Measurements from ENCODE around the gene CCHCR1.
"Not testable (repeated sequence)": the region's sequence is repeated elsewhere in the genome, so short reads cannot be mapped to it uniquely, and the experiment has no call there.

The CCHCR1 gene

GRCh38 chr6:31157513-31158139, at the start of gene CCHCR1:
Gene CCHCR1 (minus strand): TSS chr6:31157802. CDS start chr6:31157600, 202 bp downstream.
- no peak for DNase-seq

GRCh38 chr6:31205638-31206037, 48.0 kb upstream of the CCHCR1 start:
- DNase-seq = no peak

GRCh38 chr6:31204751-31205145, 47.1 kb upstream of the CCHCR1 start:
- DNase-seq = no peak

GRCh38 chr6:31203345-31203979, 45.9 kb upstream of the CCHCR1 start:
- DNase-seq = peak; percentile 76

- no peak for DNase-seq
Observed at GRCh38 chr6:31202259-31203166, 44.9 kb upstream of the CCHCR1 start.

GRCh38 chr6:31199105-31199452, 41.5 kb upstream of the CCHCR1 start:
- DNase-seq = not testable (repeated sequence)

GRCh38 chr6:31197559-31198305, 40.1 kb upstream of the CCHCR1 start:
- peak; percentile 97 for DNase-seq

- DNase-seq = not testable (repeated sequence)
Observed at GRCh38 chr6:31196251-31197022, 38.8 kb upstream of the CCHCR1 start.

GRCh38 chr6:31195308-31195979, 37.8 kb upstream of the CCHCR1 start:
- not testable (repeated sequence) for DNase-seq

GRCh38 chr6:31194061-31194834, 36.6 kb upstream of the CCHCR1 start:
- no peak for DNase-seq

GRCh38 chr6:31193206-31193605, 35.6 kb upstream of the CCHCR1 start:
- DNase-seq = no peak

GRCh38 chr6:31192431-31193105, 35.0 kb upstream of the CCHCR1 start:
- DNase-seq = peak; percentile 70

- no peak for DNase-seq
Observed at GRCh38 chr6:31190488-31190887, 32.9 kb upstream of the CCHCR1 start.

GRCh38 chr6:31189223-31189622, 31.6 kb upstream of the CCHCR1 start:
- not testable (repeated sequence) for DNase-seq

- DNase-seq = no peak
Observed at GRCh38 chr6:31187780-31188194, 30.2 kb upstream of the CCHCR1 start.

- no peak for DNase-seq
Observed at GRCh38 chr6:31186052-31186734, 28.6 kb upstream of the CCHCR1 start.

- DNase-seq = not testable (repeated sequence)
Observed at GRCh38 chr6:31185695-31186051, 28.1 kb upstream of the CCHCR1 start.

GRCh38 chr6:31183859-31184258, 26.3 kb upstream of the CCHCR1 start:
- not testable (repeated sequence) for DNase-seq

- not testable (repeated sequence) for DNase-seq
Observed at GRCh38 chr6:31183287-31183686, 25.7 kb upstream of the CCHCR1 start.

GRCh38 chr6:31180500-31180899, 22.9 kb upstream of the CCHCR1 start:
- DNase-seq = peak; percentile 71
